Caki2 (cell line): ENCODE data around the gene MTSS2. TPM values are rescaled to one million over a fixed set of nuclear protein-coding genes. Genes with fewer than 3 reads are reported as not detected.
"Not testable (repeated sequence)": the region's sequence is repeated elsewhere in the genome, so short reads cannot be mapped to it uniquely, and the experiment has no call there.

ENCODE experiments used
- DNase-seq: peaks from one replicate; pipeline ENCODE4 v3.0.0-alpha.2; 2015; ENCODE audit warnings: low read depth
- in situ Hi-C: cut with HindIII; loops from 2 replicates; pipeline ENCODE4 v1.10.0; 2016; ENCODE audit warnings: low sequenced_read_pairs, low pct_unique_long_range_greater_than_20kb, mixed read lengths
- total RNA-seq: library from RNA; depleted of rRNA; stranded (reverse); fragments of >200 nt; shearing (Covaris generic); gene quantifications from 2 replicates; pipeline ENCODE4 v1.2.3, GENCODE V29; 2014; ENCODE audit warnings: low replicate concordance

MTSS2 gene
- total RNA-seq, 1 experiment from 2014 or later, result 5.3 TPM

- no peak for DNase-seq
- in situ Hi-C loops, result no loop called here
Measured at GRCh38 chr16:70680495-70681381, 5.1 kb downstream of the MTSS2 start.

GRCh38 chr16:70679671-70680494 is 6.0 kb downstream of the MTSS2 start:
- in situ Hi-C loops, result no loop called here
- DNase-seq, result no peak

- in situ Hi-C loops, result no loop called here
- DNase-seq, result no peak
Measured at GRCh38 chr16:70678898-70679670, 6.8 kb downstream of the MTSS2 start.

- in situ Hi-C loops, result no loop called here
- DNase-seq, result no peak
Measured at GRCh38 chr16:70678121-70678897, 7.5 kb downstream of the MTSS2 start.

- DNase-seq, result no peak
- in situ Hi-C loops, result no loop called here
Measured at GRCh38 chr16:70677499-70678120, 8.2 kb downstream of the MTSS2 start.

- in situ Hi-C loops, result no loop called here
- no peak for DNase-seq
Measured at GRCh38 chr16:70676675-70677498, 9.0 kb downstream of the MTSS2 start.

- in situ Hi-C loops, result no loop called here
- DNase-seq, result no peak
Measured at GRCh38 chr16:70675851-70676513, 9.9 kb downstream of the MTSS2 start.

GRCh38 chr16:70674221-70675014 is 11.4 kb downstream of the MTSS2 start:
- in situ Hi-C loops, result no loop called here
- DNase-seq, result no peak

GRCh38 chr16:70670938-70671337 is 14.9 kb downstream of the MTSS2 start:
- in situ Hi-C loops, result not testable (repeated sequence)

GRCh38 chr16:70670175-70670574 is 15.7 kb downstream of the MTSS2 start:
- in situ Hi-C loops, result no loop called here
- DNase-seq, result no peak

More at GRCh38 chr16:70670938-70671337, 14.9 kb downstream of the MTSS2 start:
- not testable (repeated sequence) for DNase-seq

GRCh38 chr16:70665806-70666735 is 19.8 kb downstream of the MTSS2 start:
- in situ Hi-C loops, result no loop called here

GRCh38 chr16:70665113-70665694 is 20.6 kb downstream of the MTSS2 start:
- in situ Hi-C loops, result no loop called here
- DNase-seq, result no peak

More at GRCh38 chr16:70665806-70666735, 19.8 kb downstream of the MTSS2 start:
- DNase-seq, result no peak

GRCh38 chr16:70664325-70665112 is 21.3 kb downstream of the MTSS2 start:
- in situ Hi-C loops, result no loop called here
- DNase-seq, result no peak
